ENCODE measurements around the gene UBIAD1. TPM values are rescaled to one million over a fixed set of nuclear protein-coding genes. Genes with fewer than 3 reads are reported as not detected.

Gene UBIAD1, protein sequence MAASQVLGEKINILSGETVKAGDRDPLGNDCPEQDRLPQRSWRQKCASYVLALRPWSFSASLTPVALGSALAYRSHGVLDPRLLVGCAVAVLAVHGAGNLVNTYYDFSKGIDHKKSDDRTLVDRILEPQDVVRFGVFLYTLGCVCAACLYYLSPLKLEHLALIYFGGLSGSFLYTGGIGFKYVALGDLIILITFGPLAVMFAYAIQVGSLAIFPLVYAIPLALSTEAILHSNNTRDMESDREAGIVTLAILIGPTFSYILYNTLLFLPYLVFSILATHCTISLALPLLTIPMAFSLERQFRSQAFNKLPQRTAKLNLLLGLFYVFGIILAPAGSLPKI
- total RNA-seq: 8.8 and 14.0 TPM in 2 replicates

DNA sequence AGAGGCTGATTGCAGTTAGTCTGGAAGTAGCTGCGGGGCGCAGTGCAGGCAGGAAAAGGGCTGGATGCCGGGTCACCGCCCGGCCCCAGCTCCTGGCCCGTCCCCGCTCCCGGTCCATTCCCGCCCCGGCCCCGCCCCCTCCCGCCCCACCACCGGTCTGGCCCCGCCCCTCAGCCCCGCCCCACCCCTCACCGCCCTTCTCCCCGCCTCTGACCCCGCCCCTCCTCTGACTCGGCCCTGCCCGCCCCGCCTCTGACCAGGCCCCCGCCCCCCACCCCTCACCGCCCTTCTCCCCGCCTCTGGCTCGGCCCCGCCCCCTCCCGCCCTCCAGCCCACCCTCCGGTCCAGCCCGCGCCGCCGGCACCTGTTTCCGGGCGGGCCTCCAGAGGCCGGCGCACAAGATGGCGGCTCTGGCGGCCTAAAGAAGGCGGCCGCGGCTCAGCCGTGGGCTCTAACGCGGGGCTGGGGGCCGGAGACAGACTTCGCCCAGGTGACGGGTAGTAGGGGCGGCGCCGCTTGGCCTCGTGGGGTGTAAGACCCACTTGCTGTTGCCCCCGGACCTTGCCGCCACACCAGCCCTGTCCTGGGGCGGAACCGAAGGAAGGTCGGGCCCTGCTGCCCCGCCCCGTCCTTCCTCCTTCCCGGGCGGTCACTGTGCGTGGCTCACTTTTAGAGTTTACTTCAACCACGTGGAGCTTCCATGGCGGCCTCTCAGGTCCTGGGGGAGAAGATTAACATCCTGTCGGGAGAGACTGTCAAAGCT lies at the start of gene UBIAD1:
TSS of gene UBIAD1 (plus strand) at position 367 of the 763 bp plus-strand sequence. CDS start at position 701, 334 bp downstream.

GRCh38 chr1:11262171-11263049 lies 10.6 kb upstream of the UBIAD1 start, which contains the start of gene MTOR:
TSS of gene MTOR (minus strand) at chr1:11262551. CDS start at chr1:11259409, 3,142 bp downstream.

Other genes with a start within 250 kb of the UBIAD1 start
- gene MASP2, start 226.0 kb upstream of the UBIAD1 start, total RNA-seq: not detected in 2 replicates
- 78.9 and 93.3 TPM in 2 replicates for gene SRM, start 213.2 kb upstream of the UBIAD1 start, total RNA-seq
- 68.7 and 72.2 TPM in 2 replicates for gene EXOSC10, start 173.3 kb upstream of the UBIAD1 start, total RNA-seq
- gene ANGPTL7, start 83.8 kb upstream of the UBIAD1 start, total RNA-seq: not detected in 2 replicates
- gene MTOR, start 10.6 kb upstream of the UBIAD1 start, total RNA-seq: 46.5 and 50.9 TPM in 2 replicates
- 0.05 TPM in 1 of 2 replicates, not detected in the other for gene DISP3, start 206.0 kb downstream of the UBIAD1 start, total RNA-seq

Data from mammary microvascular endothelial cell (primary cell).